Raji (cell line): Measurements from ENCODE around the gene OR2A5.

Source experiments
- POLR2A ChIP-seq: IDR thresholded peaks from 2 replicates; pipeline ENCODE4 v1.6.1; 2011; ENCODE audit warnings: low read depth, low read length, control low read depth; ENCODE audit not compliant: insufficient read depth

OR2A5 gene

DNA sequence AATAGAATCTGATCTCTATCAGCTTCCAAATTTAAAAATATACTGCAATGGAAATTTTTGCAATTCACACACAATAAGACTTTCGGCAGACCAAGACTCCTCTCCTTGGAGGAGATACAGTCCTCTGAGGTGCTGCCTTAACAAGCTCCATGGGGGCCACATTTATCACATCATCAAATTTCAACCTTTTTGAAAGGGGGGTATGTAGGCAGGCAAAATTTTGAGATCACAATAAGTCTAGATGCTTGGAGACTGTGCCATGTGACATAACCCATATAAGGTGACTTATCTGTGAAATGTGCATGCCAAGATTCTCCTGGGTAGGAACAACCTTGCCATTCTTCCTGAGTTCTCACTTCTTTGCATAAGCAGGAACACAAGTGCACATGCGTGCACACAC lies 37.2 kb downstream of the OR2A5 start, which contains the start of gene OR2A12:
Gene OR2A12 (plus strand): TSS at position 301 of the 400 bp plus-strand sequence. CDS start 8,830 bp downstream, outside the sequence.
- TF ChIP-seq POLR2A: no peak

DNA sequence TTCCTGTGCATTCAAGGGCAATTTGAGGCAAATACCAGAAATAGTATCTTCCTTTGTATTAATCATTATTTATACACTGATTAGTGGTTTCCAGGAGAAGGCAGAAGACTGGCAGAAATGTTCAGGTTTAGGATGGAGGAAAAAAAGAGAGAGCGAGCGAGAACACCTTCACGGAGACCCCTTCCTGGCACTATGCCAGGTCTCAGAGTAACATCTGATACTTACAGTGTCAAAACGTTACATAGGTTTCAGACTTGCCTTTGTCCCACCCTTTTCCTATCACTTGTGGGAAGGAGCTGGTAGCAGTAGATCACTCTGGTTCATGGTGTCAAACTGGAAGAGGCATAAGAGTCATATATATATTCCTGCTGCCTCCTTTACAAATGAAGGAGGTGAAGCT lies 38.0 kb downstream of the OR2A5 start:
- no peak for TF ChIP-seq POLR2A

DNA sequence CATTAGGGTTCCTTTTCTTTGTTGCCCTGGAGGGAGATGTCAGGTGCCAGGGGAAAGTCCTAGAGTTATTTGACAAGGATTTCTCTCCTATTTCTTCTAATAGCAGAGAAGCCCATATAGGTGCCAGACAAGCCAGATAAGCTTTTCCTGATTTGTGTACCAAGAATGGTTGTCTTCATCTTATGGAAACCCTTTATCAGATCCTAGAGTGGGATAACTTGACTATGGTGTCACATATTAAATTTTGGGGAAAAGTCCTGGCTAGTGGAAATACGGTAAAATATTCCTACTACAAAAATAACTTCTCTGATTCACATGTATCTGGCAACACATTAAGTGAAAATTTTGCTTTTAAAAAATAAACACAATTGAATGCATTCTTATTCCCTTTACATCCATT lies 38.5 kb downstream of the OR2A5 start:
- no peak for TF ChIP-seq POLR2A

DNA sequence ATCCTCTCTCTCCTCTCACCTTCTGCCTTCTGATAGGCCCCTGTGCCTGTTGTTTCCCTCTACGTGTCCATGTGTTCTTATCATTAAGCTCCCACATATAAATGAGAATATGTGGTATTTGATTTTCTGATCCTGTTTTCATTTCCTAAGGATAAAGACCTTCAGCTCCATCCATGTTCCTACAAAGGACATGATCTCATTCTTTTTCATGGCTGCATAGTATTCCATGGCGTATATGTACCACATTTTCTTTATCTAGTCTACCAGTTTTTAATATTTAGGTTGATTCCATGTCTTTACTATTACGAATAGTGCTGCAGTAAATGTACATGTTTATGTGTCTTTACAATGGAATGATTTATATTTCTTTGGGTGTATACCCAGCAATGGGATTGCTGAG lies 41.9 kb downstream of the OR2A5 start:
- no peak for TF ChIP-seq POLR2A

DNA sequence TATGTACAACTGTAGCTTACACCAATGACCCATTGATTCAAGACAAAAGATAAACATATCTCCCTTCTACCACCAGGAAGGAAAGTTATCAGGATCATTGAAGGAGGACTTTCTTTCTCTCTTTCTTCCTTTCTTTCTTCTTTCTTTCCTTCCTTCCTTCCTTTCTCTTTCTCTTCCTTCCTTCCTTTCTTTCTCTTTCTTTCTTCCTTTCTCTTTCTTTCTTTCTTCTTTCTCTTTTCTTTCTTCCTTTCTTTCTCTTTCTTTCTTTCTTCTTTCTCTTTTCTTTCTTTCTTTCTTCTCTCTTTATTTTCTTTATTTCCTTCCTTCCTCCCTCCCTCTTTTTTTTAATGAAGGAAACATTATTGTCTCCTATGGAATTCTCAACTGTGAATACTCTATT lies 50.0 kb downstream of the OR2A5 start:
- TF ChIP-seq POLR2A: no peak

DNA sequence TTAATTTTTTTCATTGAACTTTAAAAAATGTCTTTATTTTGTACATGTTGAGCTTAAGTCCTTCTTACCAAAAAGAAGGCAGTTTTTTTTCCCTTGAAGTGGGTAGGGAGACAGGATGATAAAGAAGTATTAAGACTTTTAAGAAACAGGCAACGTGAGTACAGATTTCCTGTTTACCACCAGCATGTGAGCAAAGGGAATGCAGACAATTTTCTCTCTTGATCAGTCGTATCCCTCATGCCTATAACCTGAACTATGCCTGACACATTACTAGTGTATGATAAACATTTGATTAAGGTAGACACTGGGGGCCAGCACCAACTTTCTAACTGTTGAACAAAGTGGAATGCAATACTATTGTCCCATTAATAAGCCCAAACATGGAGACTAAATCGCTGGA lies 51.9 kb downstream of the OR2A5 start:
- TF ChIP-seq POLR2A: no peak

DNA sequence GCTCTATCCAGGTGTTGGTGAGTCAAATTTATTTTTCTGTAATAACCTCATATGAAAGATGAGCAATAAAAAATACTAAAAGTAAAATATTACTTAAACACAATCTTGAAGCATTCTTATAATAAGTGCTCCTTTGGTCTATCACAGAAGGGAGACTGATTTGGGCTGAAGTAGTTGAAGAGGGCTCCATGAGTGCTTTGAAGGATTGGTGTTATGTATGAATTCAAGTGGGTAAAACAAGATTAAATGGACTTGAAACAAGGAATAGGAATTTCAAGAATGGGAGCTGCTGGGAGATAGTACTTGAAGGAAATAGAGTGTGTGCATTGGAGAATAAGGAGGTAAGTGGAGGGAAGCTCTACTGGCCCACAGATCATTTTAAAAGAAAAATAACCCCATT lies 53.3 kb downstream of the OR2A5 start:
- TF ChIP-seq POLR2A: no peak

DNA sequence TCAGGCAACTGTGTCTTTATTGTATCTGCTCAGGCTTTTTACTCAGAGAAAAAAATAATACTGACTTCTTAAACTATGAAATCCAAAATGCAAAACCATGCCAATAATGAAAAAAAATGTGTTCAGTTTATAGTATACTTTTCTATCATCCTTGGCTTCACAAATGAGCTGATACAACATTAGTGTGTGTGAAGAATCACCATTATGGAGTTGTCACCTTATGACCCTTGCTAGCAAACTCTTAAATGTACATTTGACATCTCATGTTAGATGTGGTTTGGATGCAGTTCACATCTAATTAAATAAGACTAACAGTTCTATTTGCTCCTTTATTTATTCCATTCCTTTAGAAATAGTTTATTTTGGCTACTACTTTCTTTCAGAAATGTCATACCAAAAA lies 56.5 kb downstream of the OR2A5 start:
- no peak for TF ChIP-seq POLR2A
